Liver (tissue), 3 donors: ENCODE measurements around the gene PIGL.

Source experiments
- TAF1 ChIP-seq: conservative IDR thresholded peaks from 2 replicates; pipeline ENCODE4 v1.6.1; 2016; ENCODE audit warnings: antibody characterized with exemption, mild to moderate bottlenecking
- TF ChIP-seq, protein P1 (sequence below): fragments of 150-350 bp; IDR thresholded peaks from 2 replicates; pipeline ENCODE4 v1.5.1; 2017; ENCODE audit warnings: improper control_type of control experiment, low read depth, low read length; ENCODE audit not compliant: missing input control
- donor health status: healthy.
- donor health status: healthy.

DNA sequence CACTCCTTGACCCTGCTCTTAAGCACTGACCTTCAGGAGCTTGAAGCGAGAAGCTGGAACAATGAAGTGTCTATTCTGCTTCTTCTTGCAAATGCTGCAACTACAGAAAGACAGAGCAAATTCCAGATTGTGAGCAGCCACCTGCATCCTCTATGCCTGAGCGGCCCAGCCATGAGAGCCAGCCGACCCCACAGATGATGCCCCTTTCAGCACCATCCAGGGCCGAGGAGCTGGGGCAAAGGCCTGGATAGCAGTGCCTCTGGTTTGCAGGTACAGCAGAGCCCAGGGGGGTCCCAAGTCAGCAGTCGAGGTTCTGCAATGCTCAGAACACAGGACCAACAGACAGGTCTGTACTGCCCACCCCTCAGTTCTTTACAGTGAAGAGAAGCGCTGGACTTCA is 131.6 kb downstream of the PIGL start:
- no peak for TF ChIP-seq TAF1
- TF ChIP-seq, protein P1, sequence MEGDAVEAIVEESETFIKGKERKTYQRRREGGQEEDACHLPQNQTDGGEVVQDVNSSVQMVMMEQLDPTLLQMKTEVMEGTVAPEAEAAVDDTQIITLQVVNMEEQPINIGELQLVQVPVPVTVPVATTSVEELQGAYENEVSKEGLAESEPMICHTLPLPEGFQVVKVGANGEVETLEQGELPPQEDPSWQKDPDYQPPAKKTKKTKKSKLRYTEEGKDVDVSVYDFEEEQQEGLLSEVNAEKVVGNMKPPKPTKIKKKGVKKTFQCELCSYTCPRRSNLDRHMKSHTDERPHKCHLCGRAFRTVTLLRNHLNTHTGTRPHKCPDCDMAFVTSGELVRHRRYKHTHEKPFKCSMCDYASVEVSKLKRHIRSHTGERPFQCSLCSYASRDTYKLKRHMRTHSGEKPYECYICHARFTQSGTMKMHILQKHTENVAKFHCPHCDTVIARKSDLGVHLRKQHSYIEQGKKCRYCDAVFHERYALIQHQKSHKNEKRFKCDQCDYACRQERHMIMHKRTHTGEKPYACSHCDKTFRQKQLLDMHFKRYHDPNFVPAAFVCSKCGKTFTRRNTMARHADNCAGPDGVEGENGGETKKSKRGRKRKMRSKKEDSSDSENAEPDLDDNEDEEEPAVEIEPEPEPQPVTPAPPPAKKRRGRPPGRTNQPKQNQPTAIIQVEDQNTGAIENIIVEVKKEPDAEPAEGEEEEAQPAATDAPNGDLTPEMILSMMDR: no peak
